GM18526 (cell line): ENCODE results near the gene NAA40.

Experiments
- POLR2A ChIP-seq: IDR thresholded peaks from 3 replicates; pipeline ENCODE4 v1.6.1; 2011; ENCODE audit not compliant: insufficient read length; ENCODE audit errors: extremely low read depth

NAA40 gene

GRCh38 chr11:63938479-63939396, at the start of gene NAA40:
Gene NAA40 (plus strand): TSS chr11:63939002. CDS start chr11:63939097, 95 bp downstream.
- TF ChIP-seq POLR2A = peak; percentile 57

- no peak for TF ChIP-seq POLR2A
These were observed 49.5 kb upstream of the NAA40 start for GRCh38 chr11:63889344-63889743.

GRCh38 chr11:63890368-63890767, 48.4 kb upstream of the NAA40 start:
- no peak for TF ChIP-seq POLR2A

- no peak for TF ChIP-seq POLR2A
These were observed 46.6 kb upstream of the NAA40 start for GRCh38 chr11:63892228-63892627.

GRCh38 chr11:63893355-63893754, 45.4 kb upstream of the NAA40 start:
- TF ChIP-seq POLR2A = no peak

- TF ChIP-seq POLR2A = no peak
These were observed 42.7 kb upstream of the NAA40 start for GRCh38 chr11:63896071-63896470.

- TF ChIP-seq POLR2A = no peak
These were observed 41.2 kb upstream of the NAA40 start for GRCh38 chr11:63897459-63898146.

- no peak for TF ChIP-seq POLR2A
These were observed 37.1 kb upstream of the NAA40 start for GRCh38 chr11:63901660-63902059.

GRCh38 chr11:63903884-63904283, 34.9 kb upstream of the NAA40 start:
- TF ChIP-seq POLR2A = no peak

GRCh38 chr11:63904743-63905142, 34.1 kb upstream of the NAA40 start:
- no peak for TF ChIP-seq POLR2A

- TF ChIP-seq POLR2A = no peak
These were observed 33.6 kb upstream of the NAA40 start for GRCh38 chr11:63905179-63905578.

- TF ChIP-seq POLR2A = no peak
These were observed 32.7 kb upstream of the NAA40 start for GRCh38 chr11:63906087-63906486.

GRCh38 chr11:63906585-63906984, 32.2 kb upstream of the NAA40 start:
- TF ChIP-seq POLR2A = no peak

- TF ChIP-seq POLR2A = no peak
These were observed 31.7 kb upstream of the NAA40 start for GRCh38 chr11:63907063-63907462.

- TF ChIP-seq POLR2A = no peak
These were observed 30.8 kb upstream of the NAA40 start for GRCh38 chr11:63907808-63908530.
